HG02870 (cell line): ENCODE results near the gene NBL1.

ENCODE experiments used
- ATAC-seq: cut with Tn5 transposase; IDR thresholded peaks from one replicate; pipeline ENCODE4 v1.9.1; 2021; ENCODE audit warnings: mild to moderate bottlenecking, moderate library complexity; ENCODE audit not compliant: unreplicated experiment

NBL1 gene

GRCh38 chr1:19665496-19666465 is 21.7 kb downstream of the NBL1 start:
- no peak for ATAC-seq

- no peak for ATAC-seq
These were observed 24.8 kb downstream of the NBL1 start for GRCh38 chr1:19668888-19669287.

DNA sequence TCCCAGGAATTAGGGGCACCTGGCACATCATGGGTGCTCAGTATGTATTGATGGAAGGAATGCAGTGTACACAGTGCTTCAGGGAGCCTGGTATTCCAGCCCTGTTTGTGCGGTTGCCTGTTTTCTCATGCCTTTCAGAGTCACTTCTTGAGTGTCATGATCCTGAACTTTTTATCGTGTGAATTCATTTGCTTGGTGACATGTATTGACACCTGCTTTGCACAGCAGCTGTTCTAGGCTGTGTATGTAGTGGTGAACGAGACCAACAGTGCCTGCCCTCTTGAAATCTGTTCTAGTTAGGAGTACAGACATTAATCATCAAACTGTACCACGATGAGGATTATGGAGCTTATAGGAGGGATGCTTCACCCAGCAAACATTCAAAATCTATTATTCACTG is 26.7 kb downstream of the NBL1 start:
- ATAC-seq, result no peak

DNA sequence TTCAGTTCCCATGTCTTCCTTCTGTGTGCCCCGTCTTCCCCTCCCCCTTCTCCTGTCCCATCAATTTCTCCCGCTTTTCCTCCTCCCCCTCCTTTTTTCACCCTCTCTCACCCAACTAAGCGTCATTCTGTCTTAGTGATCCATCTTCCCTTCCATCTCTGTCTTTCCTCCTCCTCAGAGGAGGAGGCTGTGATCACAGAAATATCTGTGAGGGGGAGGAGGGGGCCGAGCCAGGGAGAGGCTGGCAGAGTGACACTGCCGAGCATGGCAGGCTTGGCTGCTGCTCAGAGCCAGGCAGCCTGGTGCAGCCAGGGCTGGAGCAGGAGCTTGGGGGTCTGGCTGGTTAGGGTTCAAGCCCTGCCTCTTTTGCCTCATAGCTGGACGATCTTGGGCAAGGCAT is 28.1 kb downstream of the NBL1 start:
- no peak for ATAC-seq

GRCh38 chr1:19675797-19676196 is 31.7 kb downstream of the NBL1 start:
- ATAC-seq, result no peak

DNA sequence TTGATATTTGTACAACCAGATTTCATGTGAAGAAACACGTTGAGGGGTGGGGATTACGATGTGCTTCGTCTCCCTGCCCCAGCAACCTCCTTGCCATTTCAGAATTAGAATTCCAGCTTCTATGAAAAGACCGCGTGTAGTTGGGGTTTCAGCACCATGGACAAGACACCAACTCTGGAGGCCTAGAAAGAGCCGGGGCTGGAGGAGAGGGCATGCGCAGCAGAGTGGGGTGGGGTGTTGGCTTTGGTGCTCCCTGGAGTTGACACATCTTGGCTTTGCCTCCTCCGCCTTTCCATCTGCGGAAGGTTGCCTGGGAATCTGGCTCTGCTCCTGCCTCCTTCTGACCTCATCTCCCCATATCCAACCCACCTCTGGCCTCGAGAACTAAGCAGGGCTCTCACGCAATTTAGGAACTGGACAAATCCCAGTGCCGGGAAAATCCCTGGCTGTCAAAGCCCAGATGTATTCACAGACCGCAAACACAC is 32.4 kb downstream of the NBL1 start:
- ATAC-seq, result no peak

DNA sequence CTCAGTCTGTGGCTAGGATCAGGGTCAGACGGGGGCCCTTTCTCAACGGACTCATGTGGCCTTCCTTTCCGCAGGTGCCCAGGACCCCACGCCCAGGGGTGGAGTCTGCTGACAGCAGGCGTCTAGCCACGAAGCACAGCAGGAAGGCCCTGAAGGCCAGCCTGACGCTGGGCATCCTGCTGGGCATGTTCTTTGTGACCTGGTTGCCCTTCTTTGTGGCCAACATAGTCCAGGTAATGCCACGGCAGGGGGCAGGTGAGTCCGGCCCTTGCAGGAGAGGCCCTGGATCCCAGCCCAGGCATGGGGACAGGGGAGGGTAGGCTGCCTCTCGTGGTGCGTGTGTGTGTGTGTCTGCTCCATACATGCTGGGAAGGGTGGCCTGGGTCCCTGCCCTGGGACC is 34.4 kb downstream of the NBL1 start:
- no peak for ATAC-seq

DNA sequence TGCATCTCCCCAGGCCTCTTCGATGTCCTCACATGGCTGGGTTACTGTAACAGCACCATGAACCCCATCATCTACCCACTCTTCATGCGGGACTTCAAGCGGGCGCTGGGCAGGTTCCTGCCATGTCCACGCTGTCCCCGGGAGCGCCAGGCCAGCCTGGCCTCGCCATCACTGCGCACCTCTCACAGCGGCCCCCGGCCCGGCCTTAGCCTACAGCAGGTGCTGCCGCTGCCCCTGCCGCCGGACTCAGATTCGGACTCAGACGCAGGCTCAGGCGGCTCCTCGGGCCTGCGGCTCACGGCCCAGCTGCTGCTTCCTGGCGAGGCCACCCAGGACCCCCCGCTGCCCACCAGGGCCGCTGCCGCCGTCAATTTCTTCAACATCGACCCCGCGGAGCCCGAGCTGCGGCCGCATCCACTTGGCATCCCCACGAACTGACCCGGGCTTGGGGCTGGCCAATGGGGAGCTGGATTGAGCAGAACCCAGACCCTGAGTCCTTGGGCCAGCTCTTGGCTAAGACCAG is 34.9 kb downstream of the NBL1 start:
- ATAC-seq, result no peak

DNA sequence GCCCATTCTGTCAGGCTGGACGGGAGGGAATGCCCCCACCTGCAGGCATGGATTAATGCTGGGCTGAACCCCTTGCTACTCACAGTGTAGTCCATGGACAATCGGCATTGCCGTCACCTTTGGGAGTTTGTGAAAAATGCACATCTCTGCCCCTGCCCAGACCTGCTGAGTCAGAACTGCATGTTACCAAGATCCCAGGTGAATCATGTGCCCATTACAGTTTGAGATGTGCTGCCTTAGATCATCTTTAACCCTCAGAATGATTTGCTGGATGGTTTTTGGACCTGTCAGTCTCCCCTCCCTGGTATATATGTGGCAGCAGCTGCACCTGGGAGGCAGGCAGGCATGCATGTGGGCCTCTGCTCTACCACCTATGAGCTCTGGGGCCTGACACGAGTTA is 35.6 kb downstream of the NBL1 start:
- no peak for ATAC-seq

DNA sequence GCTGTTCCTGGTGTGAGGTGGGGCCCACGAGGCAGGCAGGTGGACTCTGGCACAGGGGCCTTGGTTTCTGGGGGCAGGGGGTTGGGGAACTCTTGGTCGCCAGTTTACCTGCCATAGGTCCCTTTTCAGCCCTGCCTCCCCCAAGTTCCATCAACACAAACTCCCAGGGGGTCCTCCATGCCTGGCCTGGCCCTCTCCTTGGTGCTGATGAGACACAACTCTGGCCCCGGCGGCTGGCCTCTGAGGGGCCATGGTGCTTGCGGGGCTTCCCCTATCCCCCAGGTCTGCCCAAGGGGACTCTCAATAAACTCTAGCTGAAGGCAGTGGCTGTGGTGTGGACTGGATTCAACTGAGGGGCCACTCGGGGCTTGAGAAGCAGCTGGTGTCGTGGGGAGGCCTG is 36.5 kb downstream of the NBL1 start:
- ATAC-seq, result no peak

DNA sequence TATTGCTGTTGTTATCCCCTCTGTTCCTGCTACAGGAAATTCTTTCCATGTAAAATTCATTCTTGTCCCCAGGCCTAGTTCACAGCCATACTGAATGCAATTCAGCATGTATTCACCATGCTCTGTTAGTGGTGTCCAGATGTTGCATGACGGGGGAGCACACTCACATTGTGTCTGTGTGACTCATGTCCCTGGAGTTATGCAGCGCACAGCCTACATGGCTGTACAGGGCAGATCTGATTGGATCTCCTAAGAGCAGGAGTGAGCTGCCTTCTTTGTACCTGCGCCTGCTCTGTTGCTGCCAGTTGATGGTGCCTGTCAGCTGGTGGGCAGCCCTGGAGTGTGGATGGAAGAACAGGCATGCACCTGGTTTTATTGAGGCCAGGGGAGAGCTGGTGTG is 38.1 kb downstream of the NBL1 start:
- ATAC-seq, result no peak

DNA sequence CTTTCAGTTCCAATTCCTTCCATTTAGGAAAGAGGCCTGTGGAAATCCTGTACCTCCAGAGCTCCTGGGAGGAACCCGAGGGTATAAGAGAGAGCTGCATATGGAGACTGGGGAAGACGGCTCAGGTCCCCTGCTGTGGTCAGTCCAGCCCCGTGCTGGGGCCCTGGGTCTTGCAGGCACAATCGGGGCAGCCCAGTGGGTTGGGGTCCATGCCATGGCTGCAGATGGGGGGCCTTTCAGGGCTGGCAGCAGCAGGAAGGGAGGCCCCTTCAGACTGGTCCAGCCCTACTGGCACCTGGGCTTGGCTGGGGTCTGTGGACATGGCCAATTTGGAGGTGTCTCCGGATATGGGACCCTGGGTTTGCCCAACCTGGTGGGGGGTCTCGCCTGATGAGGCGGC is 38.8 kb downstream of the NBL1 start:
- ATAC-seq, result no peak

DNA sequence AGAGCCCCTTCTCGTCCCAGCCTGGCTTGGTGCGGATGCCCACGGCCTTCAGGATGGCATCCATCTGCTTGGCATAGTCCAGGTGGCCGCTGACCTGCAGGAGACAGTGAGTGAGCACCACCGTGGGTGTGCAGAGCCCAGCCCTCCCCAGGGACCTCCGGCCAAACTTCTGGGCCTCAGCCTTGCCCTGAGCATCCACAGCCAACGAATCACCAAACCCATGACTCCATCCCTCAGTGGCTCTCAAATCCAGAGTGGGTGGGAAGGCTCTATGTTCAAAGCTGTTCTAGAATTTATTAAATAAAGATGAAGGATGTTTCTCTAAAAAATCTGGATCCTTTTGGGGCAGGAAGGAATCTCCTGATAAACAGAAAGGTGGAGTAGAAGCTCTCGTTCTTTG is 39.2 kb downstream of the NBL1 start:
- ATAC-seq, result no peak

DNA sequence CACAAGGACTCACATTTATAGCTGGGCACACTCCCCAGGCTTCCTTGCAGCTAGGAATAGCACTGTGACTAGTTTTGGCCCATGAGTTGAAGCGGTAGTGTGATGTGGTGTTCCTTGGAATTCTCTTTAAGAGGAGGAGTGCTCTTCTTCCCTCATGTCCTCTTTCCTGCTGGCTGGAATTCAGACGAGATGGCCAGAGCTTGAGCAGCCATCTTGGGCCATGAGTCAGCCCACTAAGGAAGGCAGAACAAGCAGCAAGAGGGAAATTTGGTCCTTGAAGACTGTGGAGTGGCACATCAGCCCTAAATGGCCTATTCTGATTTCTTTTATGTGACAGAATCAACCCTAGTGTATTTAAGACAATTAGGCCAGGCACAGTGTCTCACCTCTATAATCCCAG is 40.6 kb downstream of the NBL1 start:
- no peak for ATAC-seq

DNA sequence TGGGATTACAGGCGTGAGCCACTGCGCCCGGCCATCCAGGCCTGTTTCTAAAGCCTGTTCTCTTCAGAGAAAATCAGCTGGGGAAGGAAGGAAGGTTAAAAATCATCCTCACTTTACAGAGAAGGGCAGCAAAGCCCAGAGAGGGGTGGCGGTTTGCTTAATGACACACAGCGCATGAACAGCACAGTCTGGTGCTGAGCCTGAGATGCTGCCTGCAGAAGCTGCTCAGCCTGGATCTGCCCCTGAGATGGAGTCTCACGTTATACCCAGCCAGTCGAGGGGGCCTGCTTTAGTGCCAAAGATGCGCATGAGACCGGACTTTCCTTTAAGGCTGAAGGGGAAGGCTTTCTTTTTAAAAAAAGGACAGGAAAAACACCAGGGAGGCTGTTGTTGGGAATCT is 41.9 kb downstream of the NBL1 start:
- ATAC-seq, result no peak

- no peak for ATAC-seq
These were observed 43.3 kb downstream of the NBL1 start for GRCh38 chr1:19687414-19687813.

GRCh38 chr1:19688041-19688842 is 44.1 kb downstream of the NBL1 start:
- no peak for ATAC-seq

- no peak for ATAC-seq
These were observed 45.1 kb downstream of the NBL1 start for GRCh38 chr1:19689085-19689757.

- no peak for ATAC-seq
These were observed 45.7 kb downstream of the NBL1 start for GRCh38 chr1:19689856-19690255.

DNA sequence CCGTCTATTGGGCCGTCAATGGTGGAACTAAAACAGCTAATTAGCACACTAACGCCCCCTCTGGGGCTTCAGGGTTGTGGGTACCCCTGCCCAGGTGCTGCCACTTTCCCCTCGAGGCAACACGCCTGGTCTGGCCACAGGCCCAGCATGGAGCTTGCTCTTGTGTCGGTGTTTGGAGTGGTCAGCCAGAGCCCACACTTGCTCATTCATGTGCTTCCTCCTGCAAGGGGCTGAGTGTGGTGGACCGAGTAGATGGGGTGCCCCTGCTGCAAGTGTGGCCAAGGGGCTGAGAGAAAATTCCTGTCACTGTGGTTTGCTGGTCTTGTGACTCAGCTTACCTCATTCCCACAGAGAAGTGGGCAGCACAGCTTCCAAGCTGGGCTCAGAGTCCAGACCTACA is 46.2 kb downstream of the NBL1 start:
- ATAC-seq, result no peak

DNA sequence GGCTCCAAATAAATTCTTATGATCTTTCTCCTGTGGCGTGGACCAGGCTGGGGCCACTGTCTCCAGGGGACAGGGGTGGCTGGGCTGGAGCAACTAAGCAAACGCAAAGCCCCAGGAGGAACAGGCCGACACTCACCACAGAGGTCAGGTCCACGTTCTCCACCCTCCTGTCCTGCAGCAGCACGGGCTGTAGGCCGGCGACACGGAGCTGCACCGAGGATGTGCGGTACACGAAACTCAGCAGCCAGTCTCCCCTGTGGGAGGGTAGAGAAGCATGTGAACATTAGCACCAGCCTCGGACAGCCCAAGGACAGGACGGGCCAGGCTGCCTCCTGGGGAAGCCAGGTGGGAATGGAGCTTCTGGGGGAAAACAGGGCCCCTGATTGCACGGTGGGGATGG is 50.2 kb downstream of the NBL1 start:
- no peak for ATAC-seq
